Activated T-cell treated with anti-CD3 and anti-CD28 coated beads for 24 hours (primary cell): ENCODE measurements around the gene HK1.
A peak's percentile ranks its signal among the peaks of the same experiment; 100 is the strongest.
"Not testable (repeated sequence)": the region's sequence is repeated elsewhere in the genome, so short reads cannot be mapped to it uniquely, and the experiment has no call there.

Experiments used
- DNase-seq: peaks from one replicate; pipeline ENCODE4 v3.0.0-alpha.2; 2020; ENCODE audit warnings: low read depth

The HK1 gene

DNA sequence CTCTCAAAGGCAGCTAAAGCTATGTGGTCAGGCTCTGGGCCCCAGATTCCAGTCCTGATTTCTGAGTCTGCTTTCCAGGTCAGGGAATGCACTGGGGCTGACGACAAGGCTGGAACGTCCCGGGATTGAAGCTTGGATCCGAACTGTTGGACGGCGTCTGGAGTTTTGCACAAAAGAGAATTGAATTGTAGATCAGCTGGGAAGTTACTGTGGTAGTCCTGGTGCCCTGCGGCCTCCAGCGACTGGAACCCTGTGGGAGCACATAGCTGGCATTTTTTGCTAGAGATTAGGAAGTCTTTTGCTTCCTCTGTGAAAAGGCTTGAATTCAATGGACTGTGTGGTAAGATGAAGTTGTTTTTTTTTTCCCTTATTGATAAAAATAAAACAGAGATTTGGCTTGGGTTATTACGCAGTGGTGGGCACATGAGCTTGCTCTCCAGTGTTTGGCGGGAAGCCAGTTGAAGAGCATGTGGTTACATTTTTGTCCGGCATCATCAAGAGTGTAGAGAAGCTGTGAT lies at the start of gene HK1:
Gene HK1, plus strand, starts transcription at position 51 of the 518 bp plus-strand sequence.
- no peak for DNase-seq

GRCh38 chr10:69229616-69229916 lies 48.7 kb upstream of the HK1 start:
- no peak for DNase-seq

GRCh38 chr10:69230128-69230527 lies 48.2 kb upstream of the HK1 start:
- DNase-seq = no peak

DNA sequence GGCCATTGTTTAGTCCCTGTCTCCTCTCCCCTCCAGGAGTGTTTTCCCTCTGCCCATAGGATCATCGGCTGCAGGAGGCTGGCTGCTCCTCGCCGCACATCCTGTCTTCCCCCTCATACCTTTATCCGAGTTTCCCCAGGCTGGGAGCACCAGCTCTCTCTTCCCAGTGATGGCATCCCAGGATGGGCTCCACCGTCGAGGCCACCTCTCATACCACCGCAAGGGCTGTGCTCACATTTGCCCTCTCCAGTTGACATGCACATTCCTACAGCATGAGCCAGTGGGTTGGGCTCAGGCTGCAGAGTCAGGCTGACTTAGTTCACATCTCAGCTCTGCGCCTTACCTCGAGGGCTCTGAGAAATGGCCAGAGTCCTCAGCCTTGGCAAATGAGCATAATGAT lies 46.0 kb upstream of the HK1 start:
- no peak for DNase-seq

DNA sequence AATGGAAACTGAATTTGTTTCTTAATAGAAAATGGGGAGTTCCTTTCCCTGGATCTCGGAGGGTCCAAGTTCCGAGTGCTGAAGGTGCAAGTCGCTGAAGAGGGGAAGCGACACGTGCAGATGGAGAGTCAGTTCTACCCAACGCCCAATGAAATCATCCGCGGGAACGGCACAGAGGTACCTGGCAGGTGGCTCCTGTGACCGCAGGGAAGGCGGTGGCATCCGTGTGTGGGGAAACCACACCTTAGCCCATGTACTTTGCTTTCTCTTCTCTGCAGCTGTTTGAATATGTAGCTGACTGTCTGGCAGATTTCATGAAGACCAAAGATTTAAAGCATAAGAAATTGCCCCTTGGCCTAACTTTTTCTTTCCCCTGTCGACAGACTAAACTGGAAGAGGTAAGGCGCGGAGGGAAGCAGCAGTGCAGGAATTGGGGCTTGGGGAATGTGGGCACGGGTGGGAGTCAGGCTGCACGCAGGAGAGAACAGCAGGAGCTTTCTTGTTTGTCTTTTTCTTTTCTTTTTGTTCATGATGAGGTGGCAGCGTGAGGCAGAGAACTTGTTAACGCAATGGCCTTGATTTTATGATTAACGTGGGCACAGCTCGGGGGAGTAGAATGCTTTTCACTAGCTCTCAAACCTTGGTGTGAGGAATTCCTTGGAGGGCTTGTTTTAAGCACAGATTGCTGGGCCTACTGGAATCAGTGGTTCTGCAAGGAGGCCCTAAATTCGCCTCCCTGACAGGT lies 45.4 kb upstream of the HK1 start:
- DNase-seq = no peak

- DNase-seq = no peak
Measured at GRCh38 chr10:69234447-69234846, 43.8 kb upstream of the HK1 start.

GRCh38 chr10:69237528-69238159 lies 40.7 kb upstream of the HK1 start:
- DNase-seq = peak; percentile 82

DNA sequence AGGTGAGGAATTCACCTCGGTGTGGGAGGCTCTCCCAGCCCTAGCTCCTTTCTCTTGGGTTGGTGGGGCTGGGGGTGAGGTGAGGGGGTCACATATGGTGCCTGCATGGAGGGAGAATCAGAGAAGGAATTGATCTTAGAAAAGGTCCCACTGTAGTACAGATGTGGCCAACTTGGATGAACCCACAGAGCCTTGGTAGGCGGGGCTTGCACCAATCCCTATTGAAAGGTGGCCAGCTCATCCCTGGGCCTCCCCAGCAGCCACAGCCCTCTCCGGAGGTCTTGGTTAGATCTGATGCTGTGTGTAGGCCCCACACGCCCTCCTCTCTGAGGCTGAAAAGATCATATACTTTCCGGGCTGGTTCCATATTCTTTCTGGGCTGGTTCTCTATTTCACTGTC lies 39.2 kb upstream of the HK1 start:
- no peak for DNase-seq

DNA sequence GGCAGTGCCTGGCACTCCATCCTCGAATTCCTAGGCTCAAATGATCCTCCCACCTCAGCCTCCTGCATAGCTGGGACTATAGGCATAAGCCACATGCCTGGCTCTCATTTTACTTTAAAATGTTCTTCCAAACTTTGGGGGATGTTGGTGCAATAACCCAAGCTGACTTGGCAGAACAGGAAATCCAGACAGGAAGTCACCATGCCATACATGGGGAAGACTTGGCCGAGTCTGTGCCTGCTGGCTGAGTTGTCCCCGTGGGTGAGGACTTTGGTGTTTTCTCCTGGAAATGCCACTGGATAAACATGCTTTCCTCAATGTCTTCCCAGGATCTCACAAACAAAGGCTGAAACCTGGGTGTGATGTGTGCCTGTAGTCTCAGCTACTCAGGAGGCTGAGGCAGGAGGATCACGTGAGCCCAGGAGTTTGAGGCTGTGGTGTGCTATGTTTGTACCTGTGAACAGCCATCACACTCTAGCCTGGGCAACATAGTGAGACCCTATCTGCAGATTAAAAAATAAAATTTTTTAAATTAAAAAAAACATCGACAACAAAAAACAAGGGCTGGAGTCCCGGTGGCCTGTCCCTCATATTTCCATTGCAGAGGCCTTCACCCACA lies 38.4 kb upstream of the HK1 start:
- no peak for DNase-seq

GRCh38 chr10:69240455-69240854 lies 37.8 kb upstream of the HK1 start:
- no peak for DNase-seq

- DNase-seq = no peak
Measured at GRCh38 chr10:69241575-69241974, 36.7 kb upstream of the HK1 start.

DNA sequence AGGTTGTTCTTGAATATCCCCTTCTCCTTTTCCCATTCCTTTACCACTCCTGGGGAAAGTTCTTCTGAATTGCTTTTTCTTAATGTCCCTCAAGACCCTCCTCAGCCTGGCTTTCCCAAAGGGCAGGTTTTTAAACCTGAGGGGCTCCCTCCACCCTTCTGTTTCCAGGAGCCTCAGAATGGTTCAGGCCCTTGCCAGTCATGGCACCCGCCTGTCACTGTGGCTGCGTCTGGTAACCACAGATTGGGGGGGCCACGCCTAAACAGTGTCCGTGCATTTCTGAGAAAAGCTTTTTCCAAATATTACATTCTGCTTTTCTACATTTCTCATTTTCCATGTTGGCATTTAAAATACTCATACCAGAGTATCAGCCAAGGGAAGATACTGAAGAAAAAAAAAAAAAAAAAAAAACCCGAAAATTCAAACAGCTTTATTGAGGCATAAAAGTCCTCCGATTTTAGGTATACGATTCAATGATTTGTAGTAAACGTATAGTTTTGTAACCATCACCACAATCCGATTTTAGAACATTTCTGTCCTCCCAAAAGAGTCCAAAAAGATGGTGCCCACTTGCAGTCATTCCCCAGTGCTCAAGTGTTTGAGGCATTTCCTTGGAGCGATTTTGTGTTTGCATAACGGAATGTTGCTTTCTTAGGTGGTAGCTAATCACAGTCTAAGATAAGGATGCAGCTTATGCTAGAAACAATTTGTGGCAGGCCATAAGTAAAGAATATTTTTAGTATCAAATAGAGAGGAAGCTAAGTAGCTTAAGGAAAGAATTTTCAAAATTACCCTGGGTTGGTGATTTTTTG lies 36.0 kb upstream of the HK1 start:
- no peak for DNase-seq

- no peak for DNase-seq
Measured at GRCh38 chr10:69242852-69243212, 35.5 kb upstream of the HK1 start.

DNA sequence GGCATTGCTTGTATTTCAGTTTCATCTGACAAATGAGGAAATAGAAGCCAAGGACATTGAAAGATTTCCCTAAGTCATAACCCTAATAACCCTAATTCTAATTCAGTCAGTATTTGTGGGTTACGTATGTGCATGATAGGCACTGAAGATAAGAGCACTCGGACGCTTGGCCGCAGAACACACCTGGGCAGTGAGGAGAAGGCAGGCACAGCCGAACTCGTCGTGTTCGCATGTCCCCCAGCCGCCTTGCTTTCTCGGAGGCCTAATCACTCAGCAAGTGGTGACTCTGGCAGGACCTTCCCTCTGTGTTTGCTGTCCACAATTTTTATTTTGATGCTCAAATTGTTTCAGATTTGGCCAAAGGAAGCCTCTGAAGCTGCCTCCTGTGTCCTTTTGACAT lies 34.5 kb upstream of the HK1 start:
- DNase-seq = no peak

GRCh38 chr10:69246036-69246435 lies 32.3 kb upstream of the HK1 start:
- no peak for DNase-seq

DNA sequence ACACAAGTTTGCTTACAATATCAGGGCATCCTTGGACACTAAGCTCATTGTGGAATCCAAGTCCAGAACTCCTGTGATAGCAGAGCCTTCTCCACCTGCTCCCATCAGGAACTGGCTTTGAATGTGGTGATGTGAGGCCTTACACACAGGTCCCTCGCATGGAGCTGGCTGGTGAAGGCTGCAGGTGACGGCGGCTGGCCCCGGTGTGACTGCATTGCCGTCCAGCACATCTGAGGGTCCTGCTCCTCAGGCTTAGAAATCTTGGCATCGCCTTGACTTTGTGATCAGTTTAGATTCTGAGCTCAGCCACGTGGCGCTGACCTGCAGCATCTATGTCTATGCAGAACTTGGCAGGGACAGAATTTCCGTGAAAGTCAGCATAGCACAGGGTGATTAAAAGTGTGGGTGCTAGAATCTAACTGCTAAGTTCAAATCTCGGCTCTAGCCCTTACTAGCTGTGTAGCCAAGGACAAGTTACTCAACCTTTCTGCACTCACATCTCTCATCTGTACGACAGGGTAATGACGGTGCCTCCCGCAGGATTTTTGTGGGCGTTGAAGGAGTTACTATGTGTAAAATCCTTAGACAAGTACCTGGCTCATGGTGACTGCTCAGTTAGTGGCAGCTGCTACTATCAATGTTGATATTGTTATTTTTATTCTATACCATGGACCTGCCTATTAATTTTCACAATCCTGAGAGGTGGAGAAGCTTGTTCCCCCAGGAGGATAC lies 31.5 kb upstream of the HK1 start:
- no peak for DNase-seq

GRCh38 chr10:69247313-69247710 lies 31.0 kb upstream of the HK1 start:
- DNase-seq = no peak

DNA sequence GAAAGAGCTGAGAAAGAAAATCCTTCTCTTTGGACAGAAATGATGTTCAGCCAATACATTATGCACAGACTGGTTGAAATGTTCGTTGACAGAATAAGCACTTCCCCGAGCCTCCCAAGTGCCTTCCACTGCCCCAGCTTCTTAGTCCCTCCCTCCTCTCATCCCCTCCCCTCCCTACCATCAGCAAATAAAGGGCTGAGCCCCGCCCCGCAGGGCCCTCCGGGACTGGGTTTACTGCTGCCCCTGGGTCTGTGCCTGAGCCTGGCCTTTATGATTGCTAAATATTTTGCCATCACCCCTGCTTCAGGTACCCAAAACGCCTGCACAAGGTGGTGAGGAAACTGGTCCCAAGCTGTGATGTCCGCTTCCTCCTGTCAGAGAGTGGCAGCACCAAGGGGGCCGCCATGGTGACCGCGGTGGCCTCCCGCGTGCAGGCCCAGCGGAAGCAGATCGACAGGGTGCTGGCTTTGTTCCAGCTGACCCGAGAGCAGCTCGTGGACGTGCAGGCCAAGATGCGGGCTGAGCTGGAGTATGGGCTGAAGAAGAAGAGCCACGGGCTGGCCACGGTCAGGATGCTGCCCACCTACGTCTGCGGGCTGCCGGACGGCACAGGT lies 30.1 kb upstream of the HK1 start:
- no peak for DNase-seq

GRCh38 chr10:69250041-69250440 lies 28.3 kb upstream of the HK1 start:
- DNase-seq = no peak

DNA sequence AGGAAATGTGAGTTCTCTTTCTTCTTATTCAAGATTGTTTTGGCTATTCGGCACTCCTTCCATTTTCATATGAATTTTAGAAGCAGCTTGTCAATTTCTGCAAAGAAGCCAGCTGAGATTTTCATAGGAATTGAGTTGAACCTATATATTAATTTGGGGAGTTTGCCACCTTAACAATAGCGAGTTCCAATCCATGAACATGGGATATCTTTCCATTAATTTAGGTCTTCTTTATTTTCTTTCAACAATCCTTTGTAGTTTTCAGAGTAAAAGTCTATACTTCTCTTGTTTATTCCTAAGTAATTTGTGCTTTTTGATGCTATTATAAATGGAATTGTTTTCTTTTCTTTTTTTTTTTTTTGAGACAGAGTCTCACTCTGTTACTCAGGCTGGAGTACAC lies 26.9 kb upstream of the HK1 start:
- not testable (repeated sequence) for DNase-seq

- no peak for DNase-seq
Measured at GRCh38 chr10:69253171-69253570, 25.1 kb upstream of the HK1 start.

GRCh38 chr10:69254877-69255276 lies 23.4 kb upstream of the HK1 start:
- no peak for DNase-seq
